ENCODE results near the gene AUNIP.

The AUNIP gene

DNA sequence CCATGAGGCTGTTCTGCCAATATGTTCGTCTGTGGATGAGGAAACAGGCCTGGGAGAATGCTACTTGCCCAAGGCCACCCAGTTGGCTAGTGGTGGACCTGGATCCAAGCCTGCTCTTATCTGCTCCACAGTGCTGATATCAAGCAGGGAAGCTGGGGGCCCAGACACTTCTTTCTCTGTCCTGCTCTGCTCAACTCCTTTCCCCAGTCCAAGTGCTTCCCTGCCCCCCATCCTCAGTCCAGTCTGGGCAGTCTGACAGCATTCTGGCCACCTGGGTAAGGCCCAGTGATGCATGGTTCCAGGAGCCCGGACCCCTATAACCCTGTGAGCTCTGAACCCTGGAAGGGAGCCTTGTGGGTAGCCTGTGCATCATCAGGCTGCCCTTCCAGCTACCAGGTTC lies 20.4 kb upstream of the AUNIP start (continued):
- TF ChIP-seq ZNF362 (tag by site-specific recombination; IDR thresholded peaks at IDR 0.05): no peak
- TF ChIP-seq ZNF18 (tag by site-specific recombination; IDR thresholded peaks at IDR 0.05): no peak
- no peak for TF ChIP-seq ZNF629 (tag by site-specific recombination; IDR thresholded peaks at IDR 0.05)
- no peak for TF ChIP-seq KLF1 (tag by site-specific recombination; IDR thresholded peaks at IDR 0.05)
- TF ChIP-seq ZNF626 (tag by site-specific recombination; IDR thresholded peaks at IDR 0.05): no peak

DNA sequence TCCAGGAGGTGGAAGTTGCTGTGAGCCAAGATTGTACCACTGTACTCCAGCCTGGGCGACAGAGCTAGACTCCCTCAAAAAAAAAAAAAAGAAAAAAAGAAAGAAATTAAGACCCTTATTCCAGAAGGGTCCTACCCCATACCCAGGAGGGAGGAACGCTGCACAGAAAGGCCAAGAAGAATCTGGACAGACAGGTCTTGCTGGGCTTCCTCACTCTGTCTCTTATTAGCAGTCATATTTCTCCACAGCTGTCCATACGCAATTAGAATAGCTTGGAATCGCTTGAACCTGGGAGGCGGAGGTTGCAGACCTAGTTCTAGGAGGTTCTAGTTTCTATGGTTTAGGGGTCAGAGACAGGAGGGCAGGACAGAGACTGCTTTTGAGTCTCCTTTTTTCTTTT lies 19.4 kb upstream of the AUNIP start:
- H3K4me1 ChIP-seq (ENCODE audit: control insufficient read depth, insufficient read depth, low read length): no peaks in the 10 kb centered on the region
- H3K27ac ChIP-seq (ENCODE audit: extremely low read depth, low read depth, low read length): no peak overlapping the region
- H3K4me3 ChIP-seq (ENCODE audit: low read depth, low read length): no peak overlapping the region
- no peaks in the 10 kb centered on the region for H3K36me3 ChIP-seq (ENCODE audit: control insufficient read depth in 2 of 2, insufficient read depth in 1 of 2, low read length in 2 of 2)
- TF ChIP-seq ZBTB20 (tag by site-specific recombination; IDR thresholded peaks at IDR 0.05) (no peak), ZSCAN30 (tag by site-specific recombination; IDR thresholded peaks at IDR 0.05) (no peak), ZNF654 (tag by site-specific recombination; IDR thresholded peaks at IDR 0.05; ENCODE audit: low read depth) (no peak), ZNF521 (tag by site-specific recombination; IDR thresholded peaks at IDR 0.05) (no peak), ZNF239 (tag by site-specific recombination; IDR thresholded peaks at IDR 0.05) (no peak), ZNF544 (tag by site-specific recombination; IDR thresholded peaks at IDR 0.05) (no peak), ZNF76 (tag by site-specific recombination; IDR thresholded peaks at IDR 0.05; ENCODE audit: borderline replicate concordance, low read depth) (no peak), KLF8 (tag by site-specific recombination; IDR thresholded peaks at IDR 0.05) (no peak)
- TF ChIP-seq, protein P1, sequence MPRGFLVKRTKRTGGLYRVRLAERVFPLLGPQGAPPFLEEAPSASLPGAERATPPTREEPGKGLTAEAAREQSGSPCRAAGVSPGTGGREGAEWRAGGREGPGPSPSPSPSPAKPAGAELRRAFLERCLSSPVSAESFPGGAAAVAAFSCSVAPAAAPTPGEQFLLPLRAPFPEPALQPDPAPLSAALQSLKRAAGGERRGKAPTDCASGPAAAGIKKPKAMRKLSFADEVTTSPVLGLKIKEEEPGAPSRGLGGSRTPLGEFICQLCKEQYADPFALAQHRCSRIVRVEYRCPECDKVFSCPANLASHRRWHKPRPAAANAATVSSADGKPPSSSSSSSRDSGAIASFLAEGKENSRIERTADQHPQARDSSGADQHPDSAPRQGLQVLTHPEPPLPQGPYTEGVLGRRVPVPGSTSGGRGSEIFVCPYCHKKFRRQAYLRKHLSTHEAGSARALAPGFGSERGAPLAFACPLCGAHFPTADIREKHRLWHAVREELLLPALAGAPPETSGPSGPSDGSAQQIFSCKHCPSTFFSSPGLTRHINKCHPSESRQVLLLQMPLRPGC (tag by site-specific recombination; IDR thresholded peaks at IDR 0.05): no peak
- TF ChIP-seq, protein P2, sequence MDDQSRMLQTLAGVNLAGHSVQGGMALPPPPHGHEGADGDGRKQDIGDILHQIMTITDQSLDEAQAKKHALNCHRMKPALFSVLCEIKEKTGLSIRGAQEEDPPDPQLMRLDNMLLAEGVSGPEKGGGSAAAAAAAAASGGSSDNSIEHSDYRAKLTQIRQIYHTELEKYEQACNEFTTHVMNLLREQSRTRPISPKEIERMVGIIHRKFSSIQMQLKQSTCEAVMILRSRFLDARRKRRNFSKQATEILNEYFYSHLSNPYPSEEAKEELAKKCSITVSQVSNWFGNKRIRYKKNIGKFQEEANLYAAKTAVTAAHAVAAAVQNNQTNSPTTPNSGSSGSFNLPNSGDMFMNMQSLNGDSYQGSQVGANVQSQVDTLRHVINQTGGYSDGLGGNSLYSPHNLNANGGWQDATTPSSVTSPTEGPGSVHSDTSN (CRISPR knock-in tag; IDR thresholded peaks at IDR 0.05): no peak
- H3K9me3 ChIP-seq (ENCODE audit: control insufficient read depth, insufficient read depth, low read depth, low read length): no peaks in the 10 kb centered on the region
- POLR2A ChIA-PET: interaction anchor here (0.6 kb wide), 1 partner anchor 13 kb away, joined by 4 read pairs; no protein-coding TSS in a partner anchor
- CTCF ChIA-PET: interaction anchor here (1.5 kb wide), 1 partner anchor 12 kb away, joined by 4 read pairs; no protein-coding TSS in a partner anchor

DNA sequence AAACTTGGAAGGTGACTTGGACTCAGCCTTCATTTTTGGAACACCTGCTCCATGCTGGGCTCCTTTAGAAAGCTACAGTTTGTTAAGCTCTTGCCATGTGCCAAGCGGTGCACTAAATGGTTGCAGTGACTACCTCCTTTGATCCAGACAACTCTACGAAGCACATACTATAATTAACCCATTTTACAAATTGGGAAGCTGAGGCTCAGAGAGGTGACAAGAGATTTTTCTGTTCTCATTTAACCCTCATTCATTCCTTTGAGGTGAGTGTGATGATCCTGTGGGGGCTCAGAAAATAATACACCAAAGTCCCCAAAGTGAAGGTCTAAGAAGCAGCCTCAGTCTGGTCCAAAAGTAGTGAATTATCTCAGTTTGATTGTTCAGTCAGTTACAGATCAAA lies 17.9 kb upstream of the AUNIP start:
- ChIA-PET POLR2A (no interaction called here), CTCF (interaction anchor here (0.6 to 0.7 kb wide), 2 partner anchors 67 to 69 kb away, joined by 3 read pairs; no protein-coding TSS in a partner anchor)
- Histone ChIP-seq H3K36me3 (ENCODE audit: control insufficient read depth in 2 of 2, insufficient read depth in 1 of 2, low read length in 2 of 2) (no peaks in the 10 kb centered on the region), H3K27ac (ENCODE audit: extremely low read depth, low read depth, low read length) (no peak overlapping the region), H3K9me3 (ENCODE audit: control insufficient read depth, insufficient read depth, low read depth, low read length) (no peaks in the 10 kb centered on the region), H3K4me1 (ENCODE audit: control insufficient read depth, insufficient read depth, low read length) (no peaks in the 10 kb centered on the region), H3K4me3 (ENCODE audit: low read depth, low read length) (no peak overlapping the region)
- no peak for TF ChIP-seq ZNF600 (tag by site-specific recombination; IDR thresholded peaks at IDR 0.05)
- TF ChIP-seq ZNF707 (tag by site-specific recombination; IDR thresholded peaks at IDR 0.05): no peak
- no peak for TF ChIP-seq ZNF239 (tag by site-specific recombination; IDR thresholded peaks at IDR 0.05)
- no peak for TF ChIP-seq ZNF146 (tag by site-specific recombination; IDR thresholded peaks at IDR 0.05)
- no peak for TF ChIP-seq ZFHX2 (tag by site-specific recombination; conservative IDR thresholded peaks at IDR 0.05)
- no peak for TF ChIP-seq ZNF169 (tag by site-specific recombination; IDR thresholded peaks at IDR 0.05)
- no peak for TF ChIP-seq TRIM28 (IDR thresholded peaks at IDR 0.05; ENCODE audit: borderline replicate concordance, low read length)
- no peak for TF ChIP-seq ZNF138 (tag by site-specific recombination; IDR thresholded peaks at IDR 0.05; ENCODE audit: borderline replicate concordance)
- TF ChIP-seq, protein P3, sequence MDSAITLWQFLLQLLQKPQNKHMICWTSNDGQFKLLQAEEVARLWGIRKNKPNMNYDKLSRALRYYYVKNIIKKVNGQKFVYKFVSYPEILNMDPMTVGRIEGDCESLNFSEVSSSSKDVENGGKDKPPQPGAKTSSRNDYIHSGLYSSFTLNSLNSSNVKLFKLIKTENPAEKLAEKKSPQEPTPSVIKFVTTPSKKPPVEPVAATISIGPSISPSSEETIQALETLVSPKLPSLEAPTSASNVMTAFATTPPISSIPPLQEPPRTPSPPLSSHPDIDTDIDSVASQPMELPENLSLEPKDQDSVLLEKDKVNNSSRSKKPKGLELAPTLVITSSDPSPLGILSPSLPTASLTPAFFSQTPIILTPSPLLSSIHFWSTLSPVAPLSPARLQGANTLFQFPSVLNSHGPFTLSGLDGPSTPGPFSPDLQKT (IDR thresholded peaks at IDR 0.05; ENCODE audit: borderline replicate concordance, low read depth, low read length): no peak
- no peak for TF ChIP-seq ZNF639 (tag by site-specific recombination; IDR thresholded peaks at IDR 0.05)
- TF ChIP-seq ZNF621 (tag by site-specific recombination; IDR thresholded peaks at IDR 0.05): no peak
- no peak for TF ChIP-seq ZBTB48 (tag by site-specific recombination; IDR thresholded peaks at IDR 0.05)
- no peak for TF ChIP-seq SCRT1 (tag by site-specific recombination; IDR thresholded peaks at IDR 0.05; ENCODE audit: borderline replicate concordance)
